Breast epithelium (tissue), 4 donors: ENCODE results near the gene HDAC4. TPM values are rescaled to one million over a fixed set of nuclear protein-coding genes. Genes with fewer than 3 reads are reported as not detected.

Source experiments
- DNase-seq, 2 donors: peaks; one replicate each; pipeline ENCODE4 v3.0.0-alpha.2; 2019; ENCODE audit warnings: low spot score in 2 of 2
- H3K27ac ChIP-seq, 2 donors: fragments of 200-600 bp; sonication (generic) in 1 of 2; one replicate each; pipeline ENCODE4 v1.5.1; 2016 to 2019; ENCODE audit warnings: mild to moderate bottlenecking in 1 of 2
- H3K27me3 ChIP-seq, 2 donors: fragments of 200-600 bp; sonication (generic) in 1 of 2; one replicate each; pipeline versions ENCODE4 v1.5.1 to v1.6.0; 2017 to 2019; ENCODE audit warnings: control low read depth in 1 of 2, mild to moderate bottlenecking in 1 of 2
- H3K36me3 ChIP-seq: fragments of 200-600 bp; one replicate; pipeline ENCODE4 v1.5.1; 2019
- H3K4me1 ChIP-seq, 2 donors: fragments of 200-600 bp; sonication (generic); one replicate each; pipeline ENCODE4 v1.5.1; 2016 to 2019; ENCODE audit warnings: control low read depth in 1 of 2
- H3K4me3 ChIP-seq, 3 donors: fragments of 200-600 bp; sonication (generic); 1 replicate in 2 of 3; 2 replicates in 1 of 3; pipeline ENCODE4 v1.5.1; 2016 to 2019; ENCODE audit warnings: mild to moderate bottlenecking in 3 of 3, moderate library complexity in 2 of 3
- H3K9me3 ChIP-seq, 2 donors: fragments of 200-600 bp; sonication (generic) in 1 of 2; one replicate each; pipeline ENCODE4 v1.5.1; 2016 to 2019; ENCODE audit warnings: control low read depth in 1 of 2
- CTCF ChIP-seq, 3 donors: fragments of 450-650 bp; IDR thresholded peaks; one replicate each; pipeline ENCODE4 v1.5.1; 2016 to 2017; ENCODE audit warnings: antibody characterized with exemption in 3 of 3, mild to moderate bottlenecking in 3 of 3, moderate library complexity in 3 of 3
- POLR2A ChIP-seq: fragments of 450-650 bp; IDR thresholded peaks from one replicate; pipeline ENCODE4 v1.6.1; 2016; ENCODE audit warnings: antibody characterized with exemption, mild to moderate bottlenecking, moderate library complexity
- POLR2AphosphoS5 ChIP-seq, 3 donors: sonication (generic); formaldehyde crosslinking; IDR thresholded peaks; one replicate each; pipeline ENCODE4 v1.6.1; 2017; ENCODE audit warnings: antibody characterized with exemption in 3 of 3
- intact Hi-C: fragments of 100-400 bp; cut with DNase I; formaldehyde crosslinking; loops from one replicate; pipeline ENCODE4 v1.15.1; 2023; ENCODE audit warnings: low total_unique reads
- total RNA-seq, 3 donors: library from RNA; depleted of rRNA; stranded (reverse); fragments of >200 nt; gene quantifications; one replicate each; pipeline ENCODE4 v1.1.0, GENCODE V29; 2016

The HDAC4 gene
- total RNA-seq, 3 donors from 2014 or later, result 20.3 to 36.0 (median 32.8) TPM

GRCh38 chr2:239432174-239432573 is 31.4 kb upstream of the HDAC4 start:
- Histone ChIP-seq H3K9me3 (peaks cover 0 to 4% of the 10 kb centered on the region in 2 donors), H3K4me1 (no peaks in the 10 kb centered on the region), H3K4me3 (no peak overlapping the region), H3K27ac (no peak overlapping the region), H3K36me3 (no peaks in the 10 kb centered on the region), H3K27me3 (no peaks in the 10 kb centered on the region)
- no peak for TF ChIP-seq POLR2A
- TF ChIP-seq CTCF (IDR thresholded peaks at IDR 0.05), result no peak
- TF ChIP-seq POLR2AphosphoS5 (IDR thresholded peaks at IDR 0.05), result no peak
- intact Hi-C loops, result no loop called here
- DNase-seq, result no peak

GRCh38 chr2:239431536-239431935 is 30.7 kb upstream of the HDAC4 start:
- H3K27me3 ChIP-seq, result no peaks in the 10 kb centered on the region
- no peak overlapping the region for H3K4me3 ChIP-seq
- H3K9me3 ChIP-seq, result peaks cover 0 to 4% of the 10 kb centered on the region in 2 donors
- no peak overlapping the region for H3K27ac ChIP-seq
- no peaks in the 10 kb centered on the region for H3K4me1 ChIP-seq
- TF ChIP-seq POLR2AphosphoS5 (IDR thresholded peaks at IDR 0.05), result no peak
- no peak for TF ChIP-seq POLR2A
- no peak for TF ChIP-seq CTCF (IDR thresholded peaks at IDR 0.05)
- DNase-seq, result no peak
- intact Hi-C loops, result no loop called here
- no peaks in the 10 kb centered on the region for H3K36me3 ChIP-seq

- intact Hi-C loops, result no loop called here
- Histone ChIP-seq H3K27me3 (no peaks in the 10 kb centered on the region), H3K9me3 (peaks cover 0 to 4% of the 10 kb centered on the region in 2 donors), H3K4me3 (no peak overlapping the region), H3K36me3 (no peaks in the 10 kb centered on the region), H3K4me1 (no peaks in the 10 kb centered on the region), H3K27ac (no peak overlapping the region)
- DNase-seq, result no peak
- TF ChIP-seq CTCF (IDR thresholded peaks at IDR 0.05) (no peak), POLR2AphosphoS5 (IDR thresholded peaks at IDR 0.05) (no peak), POLR2A (no peak)
Measured at GRCh38 chr2:239429473-239430350, 28.9 kb upstream of the HDAC4 start.

- Histone ChIP-seq H3K4me1 (no peaks in the 10 kb centered on the region), H3K4me3 (no peak overlapping the region), H3K27ac (no peak overlapping the region), H3K9me3 (no peaks in the 10 kb centered on the region), H3K36me3 (no peaks in the 10 kb centered on the region), H3K27me3 (no peaks in the 10 kb centered on the region)
- no peak for DNase-seq
- intact Hi-C loops, result no loop called here
- no peak for TF ChIP-seq POLR2AphosphoS5 (IDR thresholded peaks at IDR 0.05)
- TF ChIP-seq POLR2A, result no peak
- no peak for TF ChIP-seq CTCF (IDR thresholded peaks at IDR 0.05)
Measured at GRCh38 chr2:239425631-239426030, 24.8 kb upstream of the HDAC4 start.

- DNase-seq, result no peak
- Histone ChIP-seq H3K27ac (no peak overlapping the region), H3K9me3 (no peaks in the 10 kb centered on the region), H3K4me1 (no peaks in the 10 kb centered on the region), H3K27me3 (no peaks in the 10 kb centered on the region), H3K36me3 (no peaks in the 10 kb centered on the region), H3K4me3 (no peak overlapping the region)
- intact Hi-C loops, result no loop called here
- TF ChIP-seq CTCF (IDR thresholded peaks at IDR 0.05) (no peak), POLR2AphosphoS5 (IDR thresholded peaks at IDR 0.05) (no peak), POLR2A (no peak)
Measured at GRCh38 chr2:239424337-239425045, 23.7 kb upstream of the HDAC4 start.
